OCI-LY3 (cell line): ENCODE results near the gene EIF2S2.
"Not testable (repeated sequence)": the region's sequence is repeated elsewhere in the genome, so short reads cannot be mapped to it uniquely, and the experiment has no call there.

Source experiments
- H2AFZ ChIP-seq: fragments of 200-600, 300-600 bp; shearing (Covaris generic); 2 replicates; pipeline ENCODE4 v1.6.0; 2014; ENCODE audit warnings: antibody characterized with exemption, low read depth, low read length
- H3K27ac ChIP-seq: fragments of 200-600, 300-600 bp; sonication (generic); 2 replicates; pipeline ENCODE4 v1.5.1; 2014; ENCODE audit warnings: mild to moderate bottlenecking, low read length, moderate library complexity, mixed read lengths
- H3K27me3 ChIP-seq: fragments of 200-600, 300-600 bp; sonication (generic); 2 replicates; pipeline ENCODE4 v1.6.1; 2014; ENCODE audit warnings: low read depth, low read length, mixed read lengths
- H3K36me3 ChIP-seq: fragments of 200-600, 300-600 bp; sonication (generic); replicated peaks from 2 replicates; pipeline ENCODE3; 2014; ENCODE audit warnings: low read depth, low read length, mixed read lengths
- H3K4me1 ChIP-seq: fragments of 300-600, 200-600 bp; sonication (generic); 2 replicates; pipeline ENCODE4 v1.6.1; 2014; ENCODE audit warnings: low read length, mixed read lengths
- H3K4me2 ChIP-seq: fragments of 200-600, 300-600 bp; sonication (generic); 2 replicates; pipeline ENCODE4 v1.6.1; 2014; ENCODE audit warnings: low read length, mixed read lengths
- H3K4me3 ChIP-seq: fragments of 300-600, 200-600 bp; sonication (generic); 2 replicates; pipeline ENCODE4 v1.5.1; 2014; ENCODE audit warnings: antibody characterized with exemption, mild to moderate bottlenecking, low read length, moderate library complexity
- H3K79me2 ChIP-seq: fragments of 300-600, 200-600 bp; shearing (Covaris generic); 2 replicates; pipeline ENCODE4 v1.6.1; 2014; ENCODE audit warnings: mild to moderate bottlenecking, low read length, mixed read lengths
- H3K9ac ChIP-seq: fragments of 300-600, 200-600 bp; shearing (Covaris generic); 2 replicates; pipeline ENCODE4 v1.6.0; 2014; ENCODE audit warnings: mild to moderate bottlenecking, low read length, moderate library complexity
- H3K9me3 ChIP-seq: fragments of 200-600, 300-600 bp; shearing (Covaris generic); 2 replicates; pipeline ENCODE4 v1.6.1; 2014; ENCODE audit warnings: low read length, mixed read lengths; ENCODE audit not compliant: insufficient read depth
- H4K20me1 ChIP-seq: fragments of 200-600, 300-600 bp; sonication (generic); 2 replicates; pipeline ENCODE4 v1.6.1; 2016; ENCODE audit warnings: low read length, mixed read lengths; ENCODE audit not compliant: insufficient read depth
- EZH2phosphoT487 ChIP-seq: fragments of 200-600 bp; shearing (Covaris generic); IDR thresholded peaks from 2 replicates; pipeline ENCODE4 v1.6.1; 2018; ENCODE audit warnings: antibody characterized with exemption, mixed run types, low read depth
- TF ChIP-seq, protein P1 (sequence below): fragments of 200-600, 300-600 bp; sonication (generic); IDR thresholded peaks from 2 replicates; pipeline ENCODE4 v1.5.1; 2014; ENCODE audit warnings: antibody characterized with exemption, low read length, low read depth

EIF2S2 gene

DNA sequence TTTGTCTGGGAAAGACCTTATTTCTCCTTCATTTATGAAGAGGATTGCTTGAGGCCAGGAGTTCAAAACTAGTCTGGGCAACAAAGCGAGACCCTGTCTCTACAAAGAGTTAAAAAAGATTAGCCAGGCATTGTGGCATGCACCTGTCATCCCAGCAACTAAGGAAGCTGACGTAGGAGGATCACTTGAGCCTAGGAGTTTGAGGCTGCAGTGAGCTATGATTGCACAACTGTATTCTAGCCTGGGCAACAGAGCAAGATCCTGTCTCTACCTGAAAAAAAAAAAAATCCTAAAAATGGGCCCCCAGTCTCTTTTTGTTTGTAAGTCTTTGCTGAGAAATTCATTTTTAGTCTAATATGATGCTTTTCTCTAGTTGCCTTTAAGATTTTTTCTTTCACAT, 29.2 kb upstream of the EIF2S2 start:
- H3K4me1 ChIP-seq: no peaks in the 10 kb centered on the region
- H3K9me3 ChIP-seq: no peaks in the 10 kb centered on the region
- no peak overlapping the region for H3K9ac ChIP-seq
- H3K27ac ChIP-seq: no peak overlapping the region
- H3K27me3 ChIP-seq: peaks cover 13% of the 10 kb centered on the region
- no peak for TF ChIP-seq EZH2phosphoT487
- TF ChIP-seq, protein P1, sequence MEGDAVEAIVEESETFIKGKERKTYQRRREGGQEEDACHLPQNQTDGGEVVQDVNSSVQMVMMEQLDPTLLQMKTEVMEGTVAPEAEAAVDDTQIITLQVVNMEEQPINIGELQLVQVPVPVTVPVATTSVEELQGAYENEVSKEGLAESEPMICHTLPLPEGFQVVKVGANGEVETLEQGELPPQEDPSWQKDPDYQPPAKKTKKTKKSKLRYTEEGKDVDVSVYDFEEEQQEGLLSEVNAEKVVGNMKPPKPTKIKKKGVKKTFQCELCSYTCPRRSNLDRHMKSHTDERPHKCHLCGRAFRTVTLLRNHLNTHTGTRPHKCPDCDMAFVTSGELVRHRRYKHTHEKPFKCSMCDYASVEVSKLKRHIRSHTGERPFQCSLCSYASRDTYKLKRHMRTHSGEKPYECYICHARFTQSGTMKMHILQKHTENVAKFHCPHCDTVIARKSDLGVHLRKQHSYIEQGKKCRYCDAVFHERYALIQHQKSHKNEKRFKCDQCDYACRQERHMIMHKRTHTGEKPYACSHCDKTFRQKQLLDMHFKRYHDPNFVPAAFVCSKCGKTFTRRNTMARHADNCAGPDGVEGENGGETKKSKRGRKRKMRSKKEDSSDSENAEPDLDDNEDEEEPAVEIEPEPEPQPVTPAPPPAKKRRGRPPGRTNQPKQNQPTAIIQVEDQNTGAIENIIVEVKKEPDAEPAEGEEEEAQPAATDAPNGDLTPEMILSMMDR: no peak
- H3K79me2 ChIP-seq: no peaks in the 10 kb centered on the region
- H4K20me1 ChIP-seq: no peaks in the 10 kb centered on the region
- no peak overlapping the region for H2AFZ ChIP-seq
- no peak overlapping the region for H3K4me2 ChIP-seq
- H3K4me3 ChIP-seq: no peak overlapping the region
- H3K36me3 ChIP-seq: no peaks in the 10 kb centered on the region

DNA sequence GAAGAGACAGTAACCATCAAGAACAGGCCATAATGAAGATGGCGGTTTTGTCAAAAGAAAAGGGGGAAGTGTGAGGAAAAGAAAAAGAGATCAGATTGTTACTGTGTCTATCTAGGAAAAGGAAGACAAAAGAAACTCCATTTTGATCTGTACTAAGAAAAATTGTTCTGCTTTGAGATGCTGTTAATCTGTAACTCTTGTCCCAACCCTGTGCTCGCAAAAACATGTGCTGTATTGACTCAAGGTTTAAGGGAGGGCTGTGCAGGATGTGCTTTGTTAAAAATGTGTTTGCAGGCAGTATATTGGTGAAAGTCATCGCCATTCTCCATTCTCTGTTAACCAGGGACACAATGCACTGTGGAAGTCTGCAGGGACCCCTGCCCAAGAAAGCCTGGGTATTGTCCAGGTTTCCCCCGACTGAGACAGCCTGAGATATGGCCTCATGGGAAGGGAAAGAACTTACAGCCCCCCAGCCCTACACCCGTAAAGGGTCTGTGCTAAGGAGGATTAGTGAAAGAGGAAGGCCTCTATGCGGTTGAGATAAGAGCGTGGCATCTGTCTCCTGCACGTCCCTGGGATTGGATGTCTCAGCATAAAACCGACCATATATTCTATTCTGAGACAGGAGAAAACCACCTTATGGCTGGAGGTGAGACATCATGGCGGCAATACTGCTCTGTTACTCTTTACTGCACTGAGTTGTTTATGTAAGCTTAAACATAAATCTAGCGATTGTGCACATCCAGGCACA, 23.7 kb upstream of the EIF2S2 start:
- not testable (repeated sequence) for H3K36me3 ChIP-seq, H3K9ac ChIP-seq, H4K20me1 ChIP-seq, H3K4me1 ChIP-seq, H3K4me2 ChIP-seq, H3K27me3 ChIP-seq, H3K9me3 ChIP-seq, H3K4me3 ChIP-seq, H3K27ac ChIP-seq, H2AFZ ChIP-seq, H3K79me2 ChIP-seq

DNA sequence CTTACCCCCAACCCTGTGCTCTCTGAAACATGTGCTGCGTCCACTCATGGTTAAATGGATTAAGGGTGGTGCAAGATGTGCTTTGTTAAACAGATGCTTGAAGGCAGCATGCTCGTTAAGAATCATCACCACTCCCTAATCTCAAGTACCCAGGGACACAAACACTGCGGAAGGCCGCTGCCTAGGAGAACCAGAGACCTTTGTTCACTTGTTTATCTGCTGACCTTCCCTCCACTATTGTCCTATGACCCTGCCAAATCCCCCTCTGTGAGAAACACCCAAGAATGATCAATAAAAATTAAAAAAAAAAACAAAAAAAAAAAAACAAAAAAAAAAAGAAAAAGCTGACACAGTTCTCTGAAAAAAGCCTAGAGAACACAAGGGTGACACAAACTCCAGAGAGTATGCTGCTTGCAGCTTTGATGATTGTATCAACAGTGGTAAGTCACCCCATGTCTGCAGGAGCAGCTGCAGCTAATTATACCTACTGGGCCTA, 21.4 kb upstream of the EIF2S2 start:
- H3K4me1 ChIP-seq: peaks cover 16% of the 10 kb centered on the region
- H3K4me2 ChIP-seq, H3K9me3 ChIP-seq, H4K20me1 ChIP-seq, H3K79me2 ChIP-seq, H3K27ac ChIP-seq, H3K4me3 ChIP-seq, H3K36me3 ChIP-seq, H2AFZ ChIP-seq, H3K9ac ChIP-seq, H3K27me3 ChIP-seq: not testable (repeated sequence)

DNA sequence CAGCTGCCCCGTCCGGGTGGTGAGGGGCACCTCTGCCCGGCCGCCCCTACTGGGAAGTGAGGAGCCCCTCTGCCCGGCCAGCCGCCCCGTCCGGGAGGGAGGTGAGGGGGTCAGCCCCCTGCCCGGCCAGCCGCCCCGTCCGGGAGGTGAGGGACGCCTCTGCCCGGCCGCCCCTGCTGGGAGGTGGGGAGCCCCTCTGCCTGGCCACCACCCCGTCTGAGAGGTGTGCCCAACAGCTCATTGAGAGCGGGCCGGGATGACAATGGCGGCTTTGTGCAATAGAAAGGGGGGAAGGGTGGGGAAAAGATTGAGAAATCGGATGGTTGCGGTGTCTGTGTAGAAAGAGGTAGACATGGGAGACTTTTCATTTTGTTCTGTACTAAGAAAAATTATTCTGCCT, 20.9 kb upstream of the EIF2S2 start:
- Histone ChIP-seq H3K27me3 (peaks cover 11% of the 10 kb centered on the region), H3K4me1 (peaks cover 18% of the 10 kb centered on the region)
- H3K4me2 ChIP-seq, H2AFZ ChIP-seq, H4K20me1 ChIP-seq, H3K9ac ChIP-seq, H3K9me3 ChIP-seq, H3K36me3 ChIP-seq, H3K4me3 ChIP-seq, H3K79me2 ChIP-seq, H3K27ac ChIP-seq: not testable (repeated sequence)

DNA sequence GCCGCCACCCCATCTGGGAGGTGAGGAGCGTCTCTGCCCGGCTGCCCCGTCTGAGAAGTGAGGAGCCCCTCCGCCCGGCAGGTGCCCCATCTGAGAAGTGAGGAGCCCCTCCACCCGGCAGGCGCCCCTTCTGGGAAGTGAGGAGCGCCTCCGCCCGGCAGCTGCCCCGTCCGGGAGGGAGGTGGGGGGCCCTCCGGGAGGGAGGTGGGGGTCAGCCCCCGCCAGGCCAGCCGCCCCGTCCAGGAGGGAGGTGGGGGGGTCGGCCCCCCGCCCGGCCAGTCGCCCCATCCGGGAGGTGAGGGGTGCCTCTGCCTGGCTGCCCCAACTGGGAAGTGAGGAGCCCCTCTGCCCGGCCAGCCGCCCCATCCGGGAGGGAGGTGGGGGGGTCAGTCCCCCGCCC, 20.4 kb upstream of the EIF2S2 start:
- not testable (repeated sequence) for H3K9ac ChIP-seq, H2AFZ ChIP-seq, H3K9me3 ChIP-seq, H3K27ac ChIP-seq, H3K4me2 ChIP-seq, H3K79me2 ChIP-seq, H3K36me3 ChIP-seq, H3K4me3 ChIP-seq, H4K20me1 ChIP-seq
- Histone ChIP-seq H3K4me1 (peaks cover 18% of the 10 kb centered on the region), H3K27me3 (peaks cover 11% of the 10 kb centered on the region)

DNA sequence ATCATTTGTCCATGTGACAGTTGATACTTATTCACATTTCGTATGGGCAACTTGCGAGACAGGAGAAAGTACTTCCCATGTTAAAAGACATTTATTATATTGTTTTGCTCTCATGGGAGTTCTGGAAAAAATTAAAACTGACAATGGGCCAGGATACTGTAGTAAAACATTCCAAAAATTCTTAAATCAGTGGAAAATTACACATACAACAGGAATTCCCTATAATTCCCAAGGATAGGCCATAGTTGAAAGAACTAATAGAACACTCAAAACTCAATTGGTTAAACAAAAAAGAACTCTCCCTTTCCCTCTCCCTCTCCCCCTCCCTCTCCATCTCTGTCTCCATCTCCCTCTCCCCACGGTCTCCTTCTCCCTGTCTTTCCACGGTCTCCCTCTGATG, 19.4 kb upstream of the EIF2S2 start:
- TF ChIP-seq, protein P1: no peak
- no peak for TF ChIP-seq EZH2phosphoT487
- peaks cover 11% of the 10 kb centered on the region for H3K27me3 ChIP-seq
- H3K27ac ChIP-seq: no peak overlapping the region
- no peak overlapping the region for H2AFZ ChIP-seq
- no peaks in the 10 kb centered on the region for H3K79me2 ChIP-seq
- H3K9me3 ChIP-seq: no peaks in the 10 kb centered on the region
- no peak overlapping the region for H3K4me2 ChIP-seq
- H3K9ac ChIP-seq: no peak overlapping the region
- no peaks in the 10 kb centered on the region for H4K20me1 ChIP-seq
- H3K36me3 ChIP-seq: no peaks in the 10 kb centered on the region
- no peak overlapping the region for H3K4me3 ChIP-seq
- H3K4me1 ChIP-seq: peaks cover 18% of the 10 kb centered on the region
